Endothelial cell of umbilical vein (primary cell): ENCODE results near the gene HES7. TPM values are rescaled to one million over a fixed set of nuclear protein-coding genes. Genes with fewer than 3 reads are reported as not detected.

Source experiments
- BruUV-seq: library from RNA; stranded (reverse); fragments of 400-500 nt; replicated peaks from 2 replicates; lab custom pipeline; 2021; lab: Mats Ljungman, UMichigan
- CTCF ChIA-PET: fragments of 300-600, 350-600 bp; sonication (Branson Sonifier 250); formaldehyde crosslinking; loops from one replicate; lab custom pipeline; 2021; ENCODE audit warnings: antibody characterized with exemption, inconsistent platforms; lab: Charles Lee
- POLR2A ChIA-PET: fragments of 300-600, 350-600 bp; sonication (Branson Sonifier 250); formaldehyde crosslinking; loops from one replicate; lab custom pipeline; 2021; ENCODE audit warnings: antibody characterized with exemption, inconsistent platforms; lab: Charles Lee
- DNase-seq: peaks from one replicate; pipeline ENCODE4 v3.0.0-alpha.2; 2011; ENCODE audit warnings: low read depth, low spot score
- FAIRE-seq: peaks from 2 replicates; lab custom pipeline; 2011; peaks lifted over from hg19 to GRCh38; lab: Jason Lieb, UNC
- H2AFZ ChIP-seq: 2 replicates; pipeline ENCODE4 v1.6.0; 2012; ENCODE audit warnings: low read depth, low read length, control low read depth, inconsistent platforms
- H3K27ac ChIP-seq: 2 replicates; pipeline ENCODE4 v1.5.1; 2011; ENCODE audit warnings: low read depth, mild to moderate bottlenecking, control low read depth, low read length, moderate library complexity; ENCODE audit not compliant: insufficient read depth
- H3K27me3 ChIP-seq, 2 experiments: 2 replicates each; pipeline versions ENCODE4 v1.6.0 to v1.6.1; 2011; ENCODE audit warnings: low read length in 2 of 2, mixed read lengths in 1 of 2; ENCODE audit not compliant: control insufficient read depth in 2 of 2, insufficient read depth in 2 of 2
- H3K36me3 ChIP-seq, 2 experiments: 2 replicates in 1 of 2; 3 replicates in 1 of 2; pipeline ENCODE4 v1.5.1; 2011; ENCODE audit warnings: low read length in 2 of 2, mild to moderate bottlenecking in 1 of 2, moderate library complexity in 1 of 2; ENCODE audit not compliant: control insufficient read depth in 2 of 2, insufficient read depth in 2 of 2; ENCODE audit errors: extremely low read depth in 1 of 2
- H3K4me1 ChIP-seq: 3 replicates; pipeline ENCODE4 v1.5.1; 2011; ENCODE audit warnings: mild to moderate bottlenecking, low read length; ENCODE audit not compliant: control insufficient read depth, insufficient read depth; ENCODE audit errors: extremely low read depth
- H3K4me2 ChIP-seq: 2 replicates; pipeline ENCODE4 v1.6.1; 2011; ENCODE audit warnings: low read length, control low read depth, mixed read lengths; ENCODE audit not compliant: insufficient read depth
- H3K4me3 ChIP-seq, 3 experiments: fragments of 200-600 bp in 1 of 3; sonication (generic), shearing (Covaris generic) in 1 of 3; replicated peaks in 1 of 3; 2 replicates each; pipeline ENCODE4 v1.5.1; 2011 to 2016; ENCODE audit warnings: control low read depth in 3 of 3, low read length in 3 of 3, mild to moderate bottlenecking in 2 of 3, inconsistent platforms in 1 of 3, low read depth in 1 of 3, moderate library complexity in 1 of 3; ENCODE audit not compliant: insufficient read depth in 1 of 3
- H3K79me2 ChIP-seq: 2 replicates; pipeline ENCODE4 v1.6.0; 2012; ENCODE audit warnings: low read length, inconsistent platforms; ENCODE audit not compliant: control insufficient read depth, insufficient read depth
- H3K9ac ChIP-seq: replicated peaks from 2 replicates; pipeline ENCODE3; 2011; ENCODE audit warnings: low read length, control low read depth; ENCODE audit not compliant: insufficient read depth; ENCODE audit errors: extremely low read depth
- H3K9me1 ChIP-seq: replicated peaks from 3 replicates; pipeline ENCODE4 v1.6.0; 2011; ENCODE audit warnings: mild to moderate bottlenecking, low read length; ENCODE audit not compliant: control insufficient read depth, insufficient read depth; ENCODE audit errors: extremely low read depth
- H3K9me3 ChIP-seq: replicated peaks from 2 replicates; pipeline ENCODE4 v1.5.1; 2012; ENCODE audit warnings: low read length, inconsistent platforms; ENCODE audit not compliant: control insufficient read depth, insufficient read depth
- H4K20me1 ChIP-seq: replicated peaks from 2 replicates; pipeline ENCODE3; 2011; ENCODE audit warnings: mild to moderate bottlenecking, low read length; ENCODE audit not compliant: control insufficient read depth, insufficient read depth; ENCODE audit errors: extremely low read depth
- CTCF ChIP-seq, 2 donors: IDR thresholded peaks; 1 replicate in 1 of 2; 2 replicates in 1 of 2; pipeline ENCODE4 v1.5.1; 2011; ENCODE audit warnings: low read length in 2 of 2, mild to moderate bottlenecking in 2 of 2, moderate library complexity in 2 of 2, control low read depth in 1 of 2, inconsistent platforms in 1 of 2, low read depth in 1 of 2; ENCODE audit not compliant: insufficient read depth in 1 of 2; ENCODE audit errors: extremely low read depth in 1 of 2
- EZH2 ChIP-seq: IDR thresholded peaks from 2 replicates; pipeline ENCODE4 v1.6.1; 2012; ENCODE audit warnings: borderline replicate concordance, low read depth, mild to moderate bottlenecking, moderate library complexity, low read length, inconsistent platforms; ENCODE audit not compliant: severe bottlenecking
- FOS ChIP-seq: IDR thresholded peaks from 2 replicates; pipeline ENCODE4 v1.6.1; 2011; ENCODE audit warnings: mild to moderate bottlenecking, low read length, moderate library complexity, borderline replicate concordance; ENCODE audit not compliant: insufficient read depth
- GATA2 ChIP-seq: IDR thresholded peaks from 2 replicates; pipeline ENCODE4 v1.7.0; 2011; ENCODE audit warnings: low read depth, mild to moderate bottlenecking, moderate library complexity, mixed read lengths, low read length; ENCODE audit not compliant: insufficient read length, insufficient read depth
- JUN ChIP-seq: IDR thresholded peaks from 2 replicates; pipeline ENCODE4 v1.6.1; 2011; ENCODE audit warnings: borderline replicate concordance, low read depth; ENCODE audit not compliant: insufficient read length, insufficient read depth
- MAX ChIP-seq: IDR thresholded peaks from 2 replicates; pipeline ENCODE4 v1.6.1; 2011; ENCODE audit not compliant: insufficient read depth, insufficient read length
- MYC ChIP-seq: IDR thresholded peaks from one replicate; pipeline ENCODE4 v1.6.1; 2011; ENCODE audit warnings: mild to moderate bottlenecking, low read depth, low read length
- POLR2A ChIP-seq: IDR thresholded peaks from 2 replicates; pipeline ENCODE4 v1.6.1; 2012; ENCODE audit warnings: low read depth, mild to moderate bottlenecking, control low read depth, low read length
- POLR2AphosphoS5 ChIP-seq: IDR thresholded peaks from 2 replicates; pipeline ENCODE4 v1.6.1; 2012; ENCODE audit warnings: low read depth, mild to moderate bottlenecking, control low read depth, low read length, moderate library complexity; ENCODE audit not compliant: insufficient read depth
- dilution Hi-C: fragments of 300-500 bp; cut with MboI; formaldehyde crosslinking; loops from one replicate; pipeline ENCODE4 v1.15.0; 2019; ENCODE audit warnings: low sequenced_read_pairs; ENCODE audit not compliant: extremely low pct_ligation_motif_present
- intact Hi-C: fragments of 100-400 bp; cut with micrococcal nuclease; formaldehyde crosslinking; loops from one replicate; pipeline ENCODE4 v1.10.0; 2022
- polyA plus RNA-seq, 4 experiments: library from polyadenylated mRNA; depleted of rRNA in 3 of 4; stranded (reverse) in 3 of 4; unstranded in 1 of 4; fragments of >200 nt; gene quantifications; 2 replicates each; pipeline versions ENCODE4 v1.2.1 to v1.2.3, GENCODE V29; 2011 to 2012; ENCODE audit warnings: missing spikeins in 1 of 4
- total RNA-seq: library from RNA; stranded (reverse); gene quantifications from 2 replicates; pipeline ENCODE4 v1.2.3, GENCODE V29; 2021

HES7 gene
- total and polyA plus RNA-seq, 2 donors (not counting 3 experiments of a cell fraction or from before 2014, with no cell fraction given): 0.19 to 0.51 TPM

- dilution Hi-C loops: no loop called here
- Histone ChIP-seq H2AFZ (no peak overlapping the region), H3K27me3 (peaks cover 0 to 11% of the 10 kb centered on the region in 2 experiments), H3K9ac (no peak overlapping the region), H3K9me1 (no peaks in the 10 kb centered on the region), H3K27ac (no peak overlapping the region), H3K4me1 (no peaks in the 10 kb centered on the region), H3K9me3 (no peaks in the 10 kb centered on the region), H3K4me2 (no peak overlapping the region), H4K20me1 (no peaks in the 10 kb centered on the region), H3K4me3 (no peak overlapping the region), H3K36me3 (no peaks in the 10 kb centered on the region), H3K79me2 (no peaks in the 10 kb centered on the region)
- DNase-seq (no peak), FAIRE-seq (peak; percentile 8)
- no peak for TF ChIP-seq FOS
- TF ChIP-seq POLR2A: no peak
- no peak for TF ChIP-seq MYC
- no peak for TF ChIP-seq CTCF (IDR thresholded peaks at IDR 0.05; ENCODE audit: extremely low read depth in 1 of 2, insufficient read depth in 1 of 2, low read depth in 1 of 2, low read length in 2 of 2)
- no peak for TF ChIP-seq EZH2
- no peak for TF ChIP-seq MAX
- TF ChIP-seq JUN: no peak
- no peak for TF ChIP-seq POLR2AphosphoS5
- no peak for TF ChIP-seq GATA2
- ChIA-PET POLR2A (no interaction called here), CTCF (interaction anchor here (1.8 to 13.7 kb wide), 6 partner anchors 8 to 41 kb away, joined by 6 to 191 read pairs (median 15); no protein-coding TSS in a partner anchor)
- intact Hi-C loops: no loop called here
- no TSS peak for BruUV-seq
Measured at GRCh38 chr17:8100763-8101162, 23.1 kb downstream of the HES7 start.
